Osteocyte (in vitro differentiated cells): Measurements from ENCODE around the gene GABRA6. TPM values are rescaled to one million over a fixed set of nuclear protein-coding genes. Genes with fewer than 3 reads are reported as not detected.
"Not testable (repeated sequence)": the region's sequence is repeated elsewhere in the genome, so short reads cannot be mapped to it uniquely, and the experiment has no call there.

Experiments
- DNase-seq: peaks from one replicate; pipeline ENCODE4 v3.0.0; 2021; ENCODE audit warnings: mixed read lengths; ENCODE audit not compliant: unreplicated experiment; ENCODE audit errors: extremely low spot score
- H3K27ac Mint-ChIP-seq: one replicate; pipeline ENCODE4 v1.8.0; 2021; ENCODE audit warnings: mild to moderate bottlenecking, mixed read lengths; ENCODE audit not compliant: unreplicated experiment
- H3K27me3 Mint-ChIP-seq: one replicate; pipeline ENCODE4 v1.8.0; 2021; ENCODE audit warnings: mixed read lengths; ENCODE audit not compliant: unreplicated experiment
- H3K36me3 Mint-ChIP-seq: one replicate; pipeline ENCODE4 v1.8.0; 2021; ENCODE audit warnings: mixed read lengths; ENCODE audit not compliant: unreplicated experiment
- H3K4me1 Mint-ChIP-seq: one replicate; pipeline ENCODE4 v1.8.0; 2021; ENCODE audit warnings: mixed read lengths; ENCODE audit not compliant: unreplicated experiment
- H3K4me3 Mint-ChIP-seq: one replicate; pipeline ENCODE4 v1.8.0; 2021; ENCODE audit warnings: mild to moderate bottlenecking, moderate library complexity, mixed read lengths; ENCODE audit not compliant: unreplicated experiment
- H3K9me3 Mint-ChIP-seq: one replicate; pipeline ENCODE4 v1.8.0; 2021; ENCODE audit warnings: mixed read lengths; ENCODE audit not compliant: unreplicated experiment
- long read RNA-seq: library from polyadenylated mRNA; unstranded; transcript quantifications from one replicate; pipeline ENCODE4 v2.0.0, GENCODE V29; 2021
- total RNA-seq: library from RNA; stranded (reverse); gene quantifications from 2 replicates; pipeline ENCODE4 v1.2.1, GENCODE V29; 2021
- TF ChIP-seq, protein P1 (sequence below): fragments of 200-600 bp; sonication (generic); IDR thresholded peaks from 2 replicates; pipeline ENCODE4 v1.5.0; 2021; ENCODE audit warnings: antibody characterized with exemption, mild to moderate bottlenecking, moderate library complexity

GABRA6 gene
- total RNA-seq, result not detected in 2 replicates
- long read RNA-seq, result 0 reads

DNA sequence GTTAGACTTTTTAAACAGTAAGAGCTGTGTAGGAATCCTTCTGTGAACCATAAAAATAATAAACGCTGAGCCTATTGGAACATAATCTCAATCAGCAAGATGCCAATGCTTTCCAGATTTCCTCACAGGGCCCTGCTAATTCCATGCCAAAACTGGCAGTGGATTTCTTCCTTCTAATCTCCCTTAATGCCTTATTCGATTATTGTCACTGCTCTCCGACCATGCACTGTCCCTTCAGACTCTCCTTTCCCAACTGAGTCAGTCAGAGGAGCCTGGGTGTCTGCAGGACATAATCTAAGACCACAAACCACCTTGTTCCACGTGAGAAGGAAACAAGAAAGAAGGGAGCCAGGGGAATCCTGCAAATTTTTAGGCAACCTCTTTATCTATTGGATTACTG lies at the start of gene GABRA6:
TSS of gene GABRA6 (plus strand) at position 261 of the 400 bp plus-strand sequence. CDS start 269 bp downstream, outside the sequence.
- no peak for DNase-seq
- TF ChIP-seq, protein P1, sequence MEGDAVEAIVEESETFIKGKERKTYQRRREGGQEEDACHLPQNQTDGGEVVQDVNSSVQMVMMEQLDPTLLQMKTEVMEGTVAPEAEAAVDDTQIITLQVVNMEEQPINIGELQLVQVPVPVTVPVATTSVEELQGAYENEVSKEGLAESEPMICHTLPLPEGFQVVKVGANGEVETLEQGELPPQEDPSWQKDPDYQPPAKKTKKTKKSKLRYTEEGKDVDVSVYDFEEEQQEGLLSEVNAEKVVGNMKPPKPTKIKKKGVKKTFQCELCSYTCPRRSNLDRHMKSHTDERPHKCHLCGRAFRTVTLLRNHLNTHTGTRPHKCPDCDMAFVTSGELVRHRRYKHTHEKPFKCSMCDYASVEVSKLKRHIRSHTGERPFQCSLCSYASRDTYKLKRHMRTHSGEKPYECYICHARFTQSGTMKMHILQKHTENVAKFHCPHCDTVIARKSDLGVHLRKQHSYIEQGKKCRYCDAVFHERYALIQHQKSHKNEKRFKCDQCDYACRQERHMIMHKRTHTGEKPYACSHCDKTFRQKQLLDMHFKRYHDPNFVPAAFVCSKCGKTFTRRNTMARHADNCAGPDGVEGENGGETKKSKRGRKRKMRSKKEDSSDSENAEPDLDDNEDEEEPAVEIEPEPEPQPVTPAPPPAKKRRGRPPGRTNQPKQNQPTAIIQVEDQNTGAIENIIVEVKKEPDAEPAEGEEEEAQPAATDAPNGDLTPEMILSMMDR, result no peak
- H3K4me1 Mint-ChIP-seq, result no peaks in the 10 kb centered on the region
- no peaks in the 10 kb centered on the region for H3K9me3 Mint-ChIP-seq
- H3K27me3 Mint-ChIP-seq, result no peaks in the 10 kb centered on the region
- H3K27ac Mint-ChIP-seq, result no peak within 1 kb of the TSS
- H3K36me3 Mint-ChIP-seq, result no peaks in the 10 kb centered on the region
- no peak within 1 kb of the TSS for H3K4me3 Mint-ChIP-seq

DNA sequence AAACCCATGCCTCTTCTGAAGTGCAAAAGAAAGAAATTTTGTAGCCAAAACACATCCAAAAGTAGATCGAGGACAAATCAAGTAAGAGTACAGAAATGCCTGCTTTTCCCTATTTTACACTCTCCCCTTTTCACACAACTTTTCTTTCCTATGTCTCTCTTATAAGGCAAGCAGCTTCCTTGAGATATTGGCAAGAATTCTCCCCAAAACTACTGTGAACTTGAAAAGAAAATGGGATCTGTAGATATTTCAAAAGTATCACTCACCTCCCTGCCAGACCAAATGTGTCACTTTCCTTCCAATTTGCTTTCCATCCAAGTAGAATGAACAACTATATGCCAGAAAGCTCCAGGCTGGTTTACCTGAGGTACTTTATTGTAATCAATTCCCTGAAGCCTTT lies 47.9 kb upstream of the GABRA6 start:
- Mint-ChIP-seq H3K4me1 (no peaks in the 10 kb centered on the region), H3K27ac (no peak overlapping the region), H3K9me3 (no peaks in the 10 kb centered on the region), H3K36me3 (no peaks in the 10 kb centered on the region), H3K4me3 (no peak overlapping the region), H3K27me3 (no peaks in the 10 kb centered on the region)
- TF ChIP-seq, protein P1, result no peak
- DNase-seq, result no peak

DNA sequence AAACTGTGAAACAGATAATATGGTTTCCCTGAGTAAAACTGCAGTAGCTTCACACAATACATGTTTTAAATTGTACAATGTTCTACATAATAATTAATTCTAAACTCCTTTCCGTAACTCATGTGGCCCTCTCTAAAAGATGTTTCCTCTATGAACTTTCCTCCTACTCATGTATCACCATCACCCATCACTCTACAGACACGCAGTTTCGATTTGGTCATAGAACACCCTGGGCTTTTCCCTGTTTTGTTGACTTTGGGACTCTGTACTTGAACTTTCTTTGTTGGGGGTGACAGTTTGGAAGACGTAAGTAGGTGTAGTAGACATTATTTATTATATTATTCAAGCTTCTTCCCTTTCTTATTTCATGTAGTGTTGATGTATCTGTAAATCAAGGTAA lies 44.1 kb upstream of the GABRA6 start:
- DNase-seq, result no peak
- H3K4me3 Mint-ChIP-seq, result no peak overlapping the region
- no peaks in the 10 kb centered on the region for H3K36me3 Mint-ChIP-seq
- H3K9me3 Mint-ChIP-seq, result no peaks in the 10 kb centered on the region
- no peaks in the 10 kb centered on the region for H3K4me1 Mint-ChIP-seq
- TF ChIP-seq, protein P1, result no peak
- no peak overlapping the region for H3K27ac Mint-ChIP-seq
- no peaks in the 10 kb centered on the region for H3K27me3 Mint-ChIP-seq

DNA sequence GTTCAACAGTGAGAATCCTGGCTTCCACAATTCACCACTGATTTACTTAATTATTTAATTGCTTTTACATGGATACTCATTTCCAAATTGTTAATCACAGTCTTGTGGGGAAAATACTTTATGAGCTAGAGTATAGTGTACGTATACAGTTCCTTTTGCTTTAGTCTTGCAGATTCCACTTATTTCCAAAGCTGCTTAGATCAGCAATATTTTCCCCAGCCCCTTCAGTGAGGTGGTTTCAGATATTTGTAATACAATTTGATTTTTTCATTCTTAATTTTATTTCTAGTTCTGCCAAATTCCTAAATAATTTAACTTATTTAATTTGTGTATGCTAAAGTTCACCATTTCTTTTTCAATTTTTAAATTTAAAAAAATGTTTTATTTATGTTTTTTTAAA lies 40.3 kb upstream of the GABRA6 start:
- H3K27me3 Mint-ChIP-seq, result no peaks in the 10 kb centered on the region
- no peaks in the 10 kb centered on the region for H3K36me3 Mint-ChIP-seq
- no peaks in the 10 kb centered on the region for H3K9me3 Mint-ChIP-seq

DNA sequence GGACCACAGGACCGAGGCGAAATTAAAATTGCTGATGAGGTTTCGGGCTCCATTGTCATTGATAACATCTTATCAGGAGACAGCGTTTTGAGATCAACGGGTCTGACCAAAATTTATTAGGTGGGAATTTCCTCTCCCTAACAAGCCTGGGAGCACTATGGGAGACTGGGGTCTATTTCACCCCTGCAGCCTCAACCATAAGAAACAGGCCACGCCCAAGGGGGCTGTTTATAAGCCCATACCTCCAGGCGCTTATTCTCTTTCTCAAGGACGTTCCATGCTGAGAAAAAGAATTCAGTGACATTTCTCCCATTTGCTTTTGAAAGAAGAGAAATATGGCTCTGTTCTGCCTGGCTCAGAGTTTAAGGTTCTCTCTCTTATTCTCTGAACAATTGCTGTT lies 33.6 kb upstream of the GABRA6 start:
- H3K27me3 Mint-ChIP-seq, H3K4me1 Mint-ChIP-seq, H3K27ac Mint-ChIP-seq, H3K36me3 Mint-ChIP-seq, H3K4me3 Mint-ChIP-seq, DNase-seq: not testable (repeated sequence)
- H3K9me3 Mint-ChIP-seq, result peaks cover 28% of the 10 kb centered on the region

More for the DNA sequence above, 40.3 kb upstream of the GABRA6 start:
- TF ChIP-seq, protein P1, result no peak
- H3K4me1 Mint-ChIP-seq, result no peaks in the 10 kb centered on the region
- no peak for DNase-seq
- no peak overlapping the region for H3K27ac Mint-ChIP-seq
- no peak overlapping the region for H3K4me3 Mint-ChIP-seq

DNA sequence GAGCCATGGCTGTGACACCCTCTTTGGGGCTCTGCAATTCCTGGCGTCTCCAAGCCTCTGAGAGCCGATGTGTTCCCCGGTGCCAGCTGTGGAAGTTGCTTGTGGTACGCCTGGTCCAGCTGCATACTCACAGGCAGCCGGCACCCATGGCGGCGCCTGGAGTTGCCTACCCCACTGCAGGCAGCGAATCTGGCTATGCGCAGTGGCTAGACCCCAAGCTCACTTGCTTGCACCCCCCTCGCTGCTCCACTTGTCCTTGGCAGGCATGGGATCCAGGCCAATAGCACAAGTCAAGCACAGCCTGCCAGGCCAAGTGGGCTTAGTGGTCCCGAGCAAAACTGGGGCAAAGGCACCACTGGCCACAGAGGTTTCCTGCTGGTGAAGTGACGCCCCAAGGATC lies 24.7 kb upstream of the GABRA6 start:
- H3K9me3 Mint-ChIP-seq, result peaks cover 2% of the 10 kb centered on the region
- TF ChIP-seq, protein P1, result no peak
- H3K27ac Mint-ChIP-seq, result no peak overlapping the region
- H3K4me3 Mint-ChIP-seq, result no peak overlapping the region
- DNase-seq, result no peak
- no peaks in the 10 kb centered on the region for H3K36me3 Mint-ChIP-seq
- no peaks in the 10 kb centered on the region for H3K27me3 Mint-ChIP-seq
- no peaks in the 10 kb centered on the region for H3K4me1 Mint-ChIP-seq
